Motor neuron (in vitro differentiated cells): ENCODE data around the gene ACKR3. TPM values are rescaled to one million over a fixed set of nuclear protein-coding genes. Genes with fewer than 3 reads are reported as not detected.

ENCODE experiments used
- ATAC-seq, 8 experiments: fragments of 200-7000 bp; cut with Tn5 transposase; replicated peaks in 6 of 8; 2 replicates each; pipeline ENCODE4 v1.8.0; 2021; ENCODE audit warnings: mild to moderate bottlenecking in 8 of 8, moderate library complexity in 8 of 8
- H3K27ac ChIP-seq, 2 donors: fragments of 250-450 bp; sonication (Bioruptor Pico); 2 replicates each; pipeline ENCODE4 v1.9.0; 2021; ENCODE audit warnings: antibody characterized with exemption in 2 of 2, mild to moderate bottlenecking in 2 of 2, moderate library complexity in 1 of 2
- H3K4me1 ChIP-seq, 2 donors: fragments of 250-450 bp; sonication (Bioruptor Pico); replicated peaks in 1 of 2; 2 replicates each; pipeline ENCODE4 v1.6.1; 2021; ENCODE audit warnings: antibody characterized with exemption in 2 of 2, mild to moderate bottlenecking in 2 of 2, moderate library complexity in 1 of 2
- H3K4me3 ChIP-seq, 5 donors: fragments of 250-450 bp; sonication (Bioruptor Pico); 2 replicates each; pipeline ENCODE4 v1.9.0; 2021; ENCODE audit warnings: antibody characterized with exemption in 5 of 5, mild to moderate bottlenecking in 5 of 5, moderate library complexity in 4 of 5
- WGBS, 10 experiments: fragments of 450-650 bp; shearing (Covaris generic); methylation state at CpG; one replicate each; pipeline ENCODE4 v1.0.0; 2022; 5-methylcytosine and 5-hydroxymethylcytosine counted together
- in situ Hi-C, 9 experiments: fragments of 400-800 bp; cut with MboI; loops; one replicate each; pipeline ENCODE4 v1.15.0; 2021; ENCODE audit warnings: low sequenced_read_pairs in 9 of 9, low pct_unique_long_range_greater_than_20kb in 2 of 9; ENCODE audit not compliant: unreplicated experiment in 9 of 9
- total RNA-seq, 8 experiments: library from RNA; unstranded; fragments of 300-600 nt; gene quantifications; 2 replicates each; pipeline versions ENCODE4 v1.2.3 to v1.2.4, GENCODE V29; 2022

The ACKR3 gene
- total RNA-seq, 8 experiments from 2014 or later = 5.3 to 66.1 (median 21.1) TPM

- Histone ChIP-seq H3K4me1 (peaks cover 0 to 7% of the 10 kb centered on the region in 2 donors), H3K27ac (no peak overlapping the region), H3K4me3 (no peak overlapping the region)
- in situ Hi-C loops = loop anchor here in 1 of 9 experiments (25.0 kb wide), 1 partner anchor 175 kb away; no protein-coding TSS in a partner anchor
- no peak for ATAC-seq
- 17 to 100% (median 90%) methylated on average over 1 to 6 of the region's 6 CpGs; no CpG with 5 or more reads in 3 of the 10 experiments for WGBS, 10 experiments
Measured at GRCh38 chr2:236536727-236537398, 32.8 kb upstream of the ACKR3 start.

GRCh38 chr2:236538242-236538641, 31.4 kb upstream of the ACKR3 start:
- ATAC-seq = no peak
- in situ Hi-C loops = loop anchor here in 1 of 9 experiments (25.0 kb wide), 1 partner anchor 176 kb away; no protein-coding TSS in a partner anchor
- 20 to 100% (median 80%) methylated on average over 1 to 4 of the region's 5 CpGs; no CpG with 5 or more reads in 1 of the 10 experiments for WGBS, 10 experiments
- Histone ChIP-seq H3K27ac (no peak overlapping the region), H3K4me3 (no peak overlapping the region), H3K4me1 (peaks cover 0 to 7% of the 10 kb centered on the region in 2 donors)

- Histone ChIP-seq H3K27ac (no peak overlapping the region), H3K4me3 (no peak overlapping the region), H3K4me1 (peaks cover 0 to 7% of the 10 kb centered on the region in 2 donors)
- in situ Hi-C loops = loop anchor here in 1 of 9 experiments (25.0 kb wide), 1 partner anchor 179 kb away; no protein-coding TSS in a partner anchor
- ATAC-seq = peak in 2 of 8 experiments; percentile 58 to 65
- 26 to 100% (median 80%) methylated on average over 1 to 4 of the region's 4 CpGs for WGBS, 10 experiments
Measured at GRCh38 chr2:236541008-236541562, 28.5 kb upstream of the ACKR3 start.

- in situ Hi-C loops = loop anchor here in 1 of 9 experiments (25.0 kb wide), 1 partner anchor 182 kb away; no protein-coding TSS in a partner anchor
- Histone ChIP-seq H3K4me1 (peaks cover 0 to 6% of the 10 kb centered on the region in 2 donors), H3K4me3 (no peak overlapping the region), H3K27ac (no peak overlapping the region)
- 62 to 100% (median 95%) methylated on average over 1 to 9 of the region's 13 CpGs; no CpG with 5 or more reads in 3 of the 10 experiments for whole genome bisulfite sequencing, 10 experiments
- ATAC-seq = no peak
Measured at GRCh38 chr2:236544362-236544761, 25.3 kb upstream of the ACKR3 start.

GRCh38 chr2:236545248-236545658, 24.4 kb upstream of the ACKR3 start:
- no peak overlapping the region for H3K27ac ChIP-seq
- ATAC-seq = no peak
- WGBS, 10 experiments = 60 to 100% (median 91%) methylated on average over 1 to 7 of the region's 11 CpGs; no CpG with 5 or more reads in 2 of the 10 experiments
- peaks cover 0 to 6% of the 10 kb centered on the region in 2 donors for H3K4me1 ChIP-seq
- no peak overlapping the region for H3K4me3 ChIP-seq
- in situ Hi-C loops = loop anchor here in 1 of 9 experiments (25.0 kb wide), 1 partner anchor 183 kb away; no protein-coding TSS in a partner anchor

- 46 to 100% (median 88%) methylated on average over 2 to 13 of the region's 13 CpGs; no CpG with 5 or more reads in 1 of the 10 experiments for WGBS, 10 experiments
- in situ Hi-C loops = loop anchor here in 1 of 9 experiments (25.0 kb wide), 1 partner anchor 184 kb away; no protein-coding TSS in a partner anchor
- no peak for ATAC-seq
- no peak overlapping the region for H3K27ac ChIP-seq
- H3K4me1 ChIP-seq = peaks cover 2 to 6% of the 10 kb centered on the region in 2 donors
- no peak overlapping the region for H3K4me3 ChIP-seq
Measured at GRCh38 chr2:236545814-236546480, 23.7 kb upstream of the ACKR3 start.

- H3K4me3 ChIP-seq = no peak overlapping the region
- peaks cover 8 to 10% of the 10 kb centered on the region in 2 donors for H3K4me1 ChIP-seq
- 78 to 100% (median 92%) methylated on average over 1 to 5 of the region's 7 CpGs; no CpG with 5 or more reads in 4 of the 10 experiments for WGBS, 10 experiments
- ATAC-seq = peak in 4 of 8 experiments; percentile 22 to 57 (median 54)
- in situ Hi-C loops = loop anchor here in 1 of 9 experiments (25.0 kb wide), 1 partner anchor 184 kb away; no protein-coding TSS in a partner anchor
- no peak overlapping the region for H3K27ac ChIP-seq
Measured at GRCh38 chr2:236546561-236547002, 23.0 kb upstream of the ACKR3 start.

- in situ Hi-C loops = loop anchor here in 1 of 9 experiments (25.0 kb wide), 1 partner anchor 185 kb away; no protein-coding TSS in a partner anchor
- no peak for ATAC-seq
- Histone ChIP-seq H3K4me3 (no peak overlapping the region), H3K27ac (no peak overlapping the region), H3K4me1 (peaks cover 19 to 21% of the 10 kb centered on the region in 2 donors)
- WGBS, 10 experiments = 18 to 100% (median 92%) methylated on average over 1 of the region's 1 CpG; no CpG with 5 or more reads in 1 of the 10 experiments
Measured at GRCh38 chr2:236547725-236548124, 21.9 kb upstream of the ACKR3 start.

GRCh38 chr2:236548179-236548921, 21.3 kb upstream of the ACKR3 start:
- Histone ChIP-seq H3K4me3 (no peak overlapping the region), H3K4me1 (peaks cover 19 to 22% of the 10 kb centered on the region in 2 donors), H3K27ac (no peak overlapping the region)
- WGBS, 10 experiments = 37 to 100% (median 85%) methylated on average over 1 to 5 of the region's 5 CpGs; no CpG with 5 or more reads in 2 of the 10 experiments
- in situ Hi-C loops = loop anchor here in 1 of 9 experiments (25.0 kb wide), 1 partner anchor 186 kb away; no protein-coding TSS in a partner anchor
- peak in 1 of 8 experiments; percentile 41 for ATAC-seq

- no peak overlapping the region for H3K27ac ChIP-seq
- no peak overlapping the region for H3K4me3 ChIP-seq
- in situ Hi-C loops = loop anchor here in 1 of 9 experiments (25.0 kb wide), 1 partner anchor 187 kb away; no protein-coding TSS in a partner anchor
- no peak for ATAC-seq
- peaks cover 19 to 22% of the 10 kb centered on the region in 2 donors for H3K4me1 ChIP-seq
- 28 to 93% (median 64%) methylated on average over 2 to 4 of the region's 4 CpGs; no CpG with 5 or more reads in 6 of the 10 experiments for WGBS, 10 experiments
Measured at GRCh38 chr2:236549165-236549564, 20.5 kb upstream of the ACKR3 start.

GRCh38 chr2:236550290-236550689, 19.3 kb upstream of the ACKR3 start:
- in situ Hi-C loops = no loop called here

More at GRCh38 chr2:236550290-236550689, 19.3 kb upstream of the ACKR3 start:
- peaks cover 19 to 22% of the 10 kb centered on the region in 2 donors for H3K4me1 ChIP-seq
- H3K27ac ChIP-seq = no peak overlapping the region
- 100% methylated on average over 1 to 2 of the region's 8 CpGs; no CpG with 5 or more reads in 8 of the 10 experiments for WGBS, 10 experiments
- no peak for ATAC-seq
- no peak overlapping the region for H3K4me3 ChIP-seq
